GM11168 (cell line): ENCODE data around the gene KIAA0753.
"Not testable (repeated sequence)": the region's sequence is repeated elsewhere in the genome, so short reads cannot be mapped to it uniquely, and the experiment has no call there.

Source experiments
- in situ Hi-C: fragments of 300-500 bp; cut with MboI; formaldehyde crosslinking; loops from one replicate; pipeline ENCODE4 v1.12.0; 2022; ENCODE audit warnings: low sequenced_read_pairs; ENCODE audit not compliant: unreplicated experiment

KIAA0753 gene

GRCh38 chr17:6574687-6575595 is 65.6 kb downstream of the KIAA0753 start:
- in situ Hi-C loops, result no loop called here

GRCh38 chr17:6573982-6574686 is 66.4 kb downstream of the KIAA0753 start:
- in situ Hi-C loops, result no loop called here

- in situ Hi-C loops, result not testable (repeated sequence)
Measured at GRCh38 chr17:6573495-6573894, 67.0 kb downstream of the KIAA0753 start.

GRCh38 chr17:6572972-6573370 is 67.5 kb downstream of the KIAA0753 start:
- in situ Hi-C loops, result no loop called here

- in situ Hi-C loops, result no loop called here
Measured at GRCh38 chr17:6571452-6571781, 69.1 kb downstream of the KIAA0753 start.

GRCh38 chr17:6570731-6571451 is 69.6 kb downstream of the KIAA0753 start:
- in situ Hi-C loops, result no loop called here

GRCh38 chr17:6569370-6570285 is 70.9 kb downstream of the KIAA0753 start:
- in situ Hi-C loops, result no loop called here

GRCh38 chr17:6568184-6568758 is 72.2 kb downstream of the KIAA0753 start:
- in situ Hi-C loops, result no loop called here

- in situ Hi-C loops, result no loop called here
Measured at GRCh38 chr17:6567528-6568183, 72.9 kb downstream of the KIAA0753 start.

GRCh38 chr17:6561446-6561845 is 79.1 kb downstream of the KIAA0753 start:
- in situ Hi-C loops, result no loop called here

- in situ Hi-C loops, result no loop called here
Measured at GRCh38 chr17:6560496-6560895, 80.0 kb downstream of the KIAA0753 start.

GRCh38 chr17:6559753-6560215 is 80.7 kb downstream of the KIAA0753 start:
- in situ Hi-C loops, result no loop called here

GRCh38 chr17:6558932-6559752 is 81.4 kb downstream of the KIAA0753 start:
- in situ Hi-C loops, result no loop called here

GRCh38 chr17:6558276-6558675 is 82.2 kb downstream of the KIAA0753 start:
- in situ Hi-C loops, result no loop called here

- in situ Hi-C loops, result no loop called here
Measured at GRCh38 chr17:6557040-6557438, 83.5 kb downstream of the KIAA0753 start.

- in situ Hi-C loops, result no loop called here
Measured at GRCh38 chr17:6556121-6557039, 84.1 kb downstream of the KIAA0753 start, which contains the start of gene PITPNM3. PITPNM3 (minus strand) TSS chr17:6556555; CDS start chr17:6556406, 149 bp downstream.
